Rectal smooth muscle tissue (tissue), 1 donor: ENCODE results near the gene SORCS2.

Experiments used
- H3K27ac ChIP-seq: one replicate; pipeline ENCODE4 v1.7.0; 2013; ENCODE audit warnings: low read depth, low read length, inconsistent platforms
- H3K27me3 ChIP-seq: one replicate; pipeline ENCODE4 v1.7.0; 2013; ENCODE audit warnings: low read length; ENCODE audit not compliant: control insufficient read depth, insufficient read depth
- H3K36me3 ChIP-seq: one replicate; pipeline ENCODE4 v1.7.0; 2013; ENCODE audit warnings: low read length; ENCODE audit not compliant: control insufficient read depth, insufficient read depth
- H3K4me1 ChIP-seq: one replicate; pipeline ENCODE4 v1.7.0; 2013; ENCODE audit warnings: low read length; ENCODE audit not compliant: control insufficient read depth, insufficient read depth
- H3K4me3 ChIP-seq: one replicate; pipeline ENCODE4 v1.7.0; 2013; ENCODE audit warnings: low read length
- H3K9ac ChIP-seq: one replicate; pipeline ENCODE4 v1.7.0; 2013; ENCODE audit warnings: low read length

The SORCS2 gene

GRCh38 chr4:7266525-7267292 is 74.4 kb downstream of the SORCS2 start:
- Histone ChIP-seq H3K4me1 (no peaks in the 10 kb centered on the region), H3K27me3 (no peaks in the 10 kb centered on the region), H3K9ac (no peak overlapping the region), H3K27ac (no peak overlapping the region), H3K36me3 (no peaks in the 10 kb centered on the region), H3K4me3 (no peak overlapping the region)

- Histone ChIP-seq H3K27me3 (no peaks in the 10 kb centered on the region), H3K4me1 (no peaks in the 10 kb centered on the region), H3K4me3 (no peak overlapping the region), H3K36me3 (no peaks in the 10 kb centered on the region), H3K27ac (no peak overlapping the region), H3K9ac (no peak overlapping the region)
Observed at GRCh38 chr4:7267829-7268228, 75.5 kb downstream of the SORCS2 start.

GRCh38 chr4:7268941-7269340 is 76.6 kb downstream of the SORCS2 start:
- no peak overlapping the region for H3K9ac ChIP-seq
- H3K36me3 ChIP-seq = no peaks in the 10 kb centered on the region
- H3K27ac ChIP-seq = no peak overlapping the region
- H3K4me3 ChIP-seq = no peak overlapping the region
- H3K4me1 ChIP-seq = no peaks in the 10 kb centered on the region
- no peaks in the 10 kb centered on the region for H3K27me3 ChIP-seq

- no peaks in the 10 kb centered on the region for H3K27me3 ChIP-seq
- no peaks in the 10 kb centered on the region for H3K36me3 ChIP-seq
- H3K4me1 ChIP-seq = no peaks in the 10 kb centered on the region
- H3K4me3 ChIP-seq = no peak overlapping the region
- H3K27ac ChIP-seq = no peak overlapping the region
- H3K9ac ChIP-seq = no peak overlapping the region
Observed at GRCh38 chr4:7270121-7270520, 77.8 kb downstream of the SORCS2 start.

GRCh38 chr4:7272404-7272803 is 80.1 kb downstream of the SORCS2 start:
- Histone ChIP-seq H3K27ac (no peak overlapping the region), H3K36me3 (no peaks in the 10 kb centered on the region), H3K4me3 (no peak overlapping the region), H3K27me3 (no peaks in the 10 kb centered on the region), H3K4me1 (no peaks in the 10 kb centered on the region), H3K9ac (no peak overlapping the region)

- Histone ChIP-seq H3K27ac (no peak overlapping the region), H3K36me3 (no peaks in the 10 kb centered on the region), H3K4me3 (no peak overlapping the region), H3K4me1 (no peaks in the 10 kb centered on the region), H3K27me3 (no peaks in the 10 kb centered on the region), H3K9ac (no peak overlapping the region)
Observed at GRCh38 chr4:7273738-7274297, 81.5 kb downstream of the SORCS2 start.

- Histone ChIP-seq H3K36me3 (no peaks in the 10 kb centered on the region), H3K27me3 (no peaks in the 10 kb centered on the region)
Observed at GRCh38 chr4:7275067-7275466, 82.7 kb downstream of the SORCS2 start.

GRCh38 chr4:7275490-7276154 is 83.3 kb downstream of the SORCS2 start:
- no peak overlapping the region for H3K4me3 ChIP-seq
- H3K4me1 ChIP-seq = no peaks in the 10 kb centered on the region
- peak overlapping the region; percentile 31 for H3K27ac ChIP-seq
- no peaks in the 10 kb centered on the region for H3K27me3 ChIP-seq
- H3K36me3 ChIP-seq = no peaks in the 10 kb centered on the region
- H3K9ac ChIP-seq = no peak overlapping the region

More at GRCh38 chr4:7275067-7275466, 82.7 kb downstream of the SORCS2 start:
- no peak overlapping the region for H3K27ac ChIP-seq
- no peaks in the 10 kb centered on the region for H3K4me1 ChIP-seq
- no peak overlapping the region for H3K4me3 ChIP-seq
- H3K9ac ChIP-seq = no peak overlapping the region

- Histone ChIP-seq H3K9ac (no peak overlapping the region), H3K36me3 (no peaks in the 10 kb centered on the region), H3K4me3 (no peak overlapping the region), H3K27me3 (no peaks in the 10 kb centered on the region), H3K4me1 (no peaks in the 10 kb centered on the region), H3K27ac (peak overlapping the region; percentile 31)
Observed at GRCh38 chr4:7276515-7276914, 84.2 kb downstream of the SORCS2 start.

- H3K27ac ChIP-seq = no peak overlapping the region
- H3K4me1 ChIP-seq = no peaks in the 10 kb centered on the region
- no peaks in the 10 kb centered on the region for H3K27me3 ChIP-seq
- no peak overlapping the region for H3K4me3 ChIP-seq
- H3K9ac ChIP-seq = no peak overlapping the region
- no peaks in the 10 kb centered on the region for H3K36me3 ChIP-seq
Observed at GRCh38 chr4:7278071-7278765, 85.9 kb downstream of the SORCS2 start.

GRCh38 chr4:7278981-7279380 is 86.6 kb downstream of the SORCS2 start:
- Histone ChIP-seq H3K27me3 (no peaks in the 10 kb centered on the region), H3K27ac (no peak overlapping the region), H3K4me1 (no peaks in the 10 kb centered on the region), H3K36me3 (no peaks in the 10 kb centered on the region), H3K9ac (no peak overlapping the region), H3K4me3 (no peak overlapping the region)

GRCh38 chr4:7279902-7280301 is 87.6 kb downstream of the SORCS2 start:
- Histone ChIP-seq H3K27me3 (no peaks in the 10 kb centered on the region), H3K9ac (no peak overlapping the region), H3K27ac (no peak overlapping the region), H3K4me1 (no peaks in the 10 kb centered on the region), H3K4me3 (no peak overlapping the region), H3K36me3 (no peaks in the 10 kb centered on the region)
